ENCODE data around the gene CELA1. TPM values are rescaled to one million over a fixed set of nuclear protein-coding genes. Genes with fewer than 3 reads are reported as not detected.
A peak's percentile ranks its signal among the peaks of the same experiment; 100 is the strongest.

The CELA1 gene
- total RNA-seq: not detected
- polyA plus RNA-seq: not detected
- long read RNA-seq, donor 1: 0 reads
- long read RNA-seq, donor 2: 0 reads

DNA sequence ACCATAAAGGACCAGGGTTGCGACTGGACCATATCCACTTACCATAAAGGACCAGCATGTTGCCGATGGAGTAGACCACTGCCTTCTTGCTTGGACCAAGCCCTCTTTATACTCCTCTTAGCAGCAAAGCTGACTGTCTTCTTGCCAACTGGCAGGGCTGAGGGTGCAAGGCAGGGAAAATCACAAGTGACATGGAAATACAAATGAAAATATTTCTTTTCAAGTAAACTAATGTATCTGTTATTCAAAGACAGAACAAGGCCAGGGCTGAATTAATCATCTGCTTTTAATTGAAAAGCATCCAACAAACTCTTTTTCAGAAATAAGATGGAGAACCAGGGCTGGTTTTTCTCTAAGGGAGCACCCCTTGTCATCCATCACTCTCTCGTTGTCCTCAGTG is at the start of gene CELA1:
Gene CELA1, minus strand, starts transcription at position 99 of the 400 bp plus-strand sequence. Its CDS starts 41 bp downstream, at position 58.
- H3K4me3 ChIP-seq: no peak within 1 kb of the TSS
- intact Hi-C loops (cut with DNase I): loop anchor here in 1 of 2 donors (10.0 kb wide), 1 partner anchor 582 kb away; the partner anchor contains the start of gene ATF1
- H3K27ac ChIP-seq: no peak within 1 kb of the TSS
- WGBS, 3 donors: 82 to 91% (median 83%) methylated on average over 3 of the region's 3 CpGs
- DNase-seq (no peak), ATAC-seq (no peak)
- TF ChIP-seq, protein P1, sequence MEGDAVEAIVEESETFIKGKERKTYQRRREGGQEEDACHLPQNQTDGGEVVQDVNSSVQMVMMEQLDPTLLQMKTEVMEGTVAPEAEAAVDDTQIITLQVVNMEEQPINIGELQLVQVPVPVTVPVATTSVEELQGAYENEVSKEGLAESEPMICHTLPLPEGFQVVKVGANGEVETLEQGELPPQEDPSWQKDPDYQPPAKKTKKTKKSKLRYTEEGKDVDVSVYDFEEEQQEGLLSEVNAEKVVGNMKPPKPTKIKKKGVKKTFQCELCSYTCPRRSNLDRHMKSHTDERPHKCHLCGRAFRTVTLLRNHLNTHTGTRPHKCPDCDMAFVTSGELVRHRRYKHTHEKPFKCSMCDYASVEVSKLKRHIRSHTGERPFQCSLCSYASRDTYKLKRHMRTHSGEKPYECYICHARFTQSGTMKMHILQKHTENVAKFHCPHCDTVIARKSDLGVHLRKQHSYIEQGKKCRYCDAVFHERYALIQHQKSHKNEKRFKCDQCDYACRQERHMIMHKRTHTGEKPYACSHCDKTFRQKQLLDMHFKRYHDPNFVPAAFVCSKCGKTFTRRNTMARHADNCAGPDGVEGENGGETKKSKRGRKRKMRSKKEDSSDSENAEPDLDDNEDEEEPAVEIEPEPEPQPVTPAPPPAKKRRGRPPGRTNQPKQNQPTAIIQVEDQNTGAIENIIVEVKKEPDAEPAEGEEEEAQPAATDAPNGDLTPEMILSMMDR (IDR thresholded peaks at IDR 0.05): no peak
- no peaks in the 10 kb centered on the region for H3K4me1 ChIP-seq
- no peaks in the 10 kb centered on the region for H3K27me3 ChIP-seq (ENCODE audit: insufficient read depth in 3 of 3, low read length in 2 of 3)
- H3K9me3 ChIP-seq: no peaks in the 10 kb centered on the region
- H3K36me3 ChIP-seq (ENCODE audit: insufficient read depth in 1 of 2, low read depth in 1 of 2): no peaks in the 10 kb centered on the region

DNA sequence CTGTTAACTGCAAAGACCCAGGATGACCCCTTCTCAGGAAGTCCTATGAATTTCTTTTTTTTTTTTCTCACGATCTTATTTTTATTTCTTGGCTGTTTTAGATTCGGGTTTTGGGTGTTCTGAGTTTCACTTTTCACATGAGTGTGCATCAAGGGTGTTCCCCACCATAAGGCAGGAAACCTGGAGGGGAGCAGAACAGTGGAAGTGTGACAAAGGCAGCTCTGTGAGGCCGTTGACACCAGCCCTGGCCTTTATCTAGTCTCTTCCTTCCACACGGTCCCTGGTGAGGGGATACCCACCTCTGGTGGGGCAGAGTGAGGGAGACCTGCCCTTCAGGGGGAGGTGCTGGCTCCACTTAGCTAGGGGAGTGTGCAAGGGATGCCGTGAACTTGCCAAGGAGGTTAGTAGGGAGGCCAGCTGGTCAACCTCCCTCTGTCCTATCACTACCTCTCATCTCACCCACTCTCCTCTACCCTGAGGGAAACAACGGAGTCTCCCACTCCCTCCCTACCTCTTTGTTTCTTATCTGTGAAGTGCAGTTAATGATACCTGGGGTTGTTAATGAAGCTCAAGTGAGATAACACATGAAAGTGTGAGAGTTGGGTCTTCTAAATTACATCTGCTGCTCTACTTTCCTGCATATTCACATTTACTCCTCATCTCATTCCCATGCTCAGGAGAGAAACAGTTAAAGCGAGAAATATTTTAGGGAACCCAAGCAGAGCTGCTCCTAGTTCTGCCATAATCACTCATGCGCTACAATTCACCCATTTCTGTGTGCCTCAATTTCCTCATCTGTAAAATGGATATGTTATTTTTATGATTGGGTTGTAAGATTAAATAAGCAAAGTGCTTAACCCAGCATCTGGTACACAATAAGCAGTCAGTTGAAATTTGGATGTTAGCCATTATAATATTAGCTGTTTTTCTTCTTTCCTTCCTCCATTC is 49.1 kb upstream of the CELA1 start:
- WGBS, 3 donors: 48 to 57% (median 53%) methylated on average over 8 of the region's 8 CpGs
- ATAC-seq: no peak
- intact Hi-C loops (cut with DNase I): no loop called here

DNA sequence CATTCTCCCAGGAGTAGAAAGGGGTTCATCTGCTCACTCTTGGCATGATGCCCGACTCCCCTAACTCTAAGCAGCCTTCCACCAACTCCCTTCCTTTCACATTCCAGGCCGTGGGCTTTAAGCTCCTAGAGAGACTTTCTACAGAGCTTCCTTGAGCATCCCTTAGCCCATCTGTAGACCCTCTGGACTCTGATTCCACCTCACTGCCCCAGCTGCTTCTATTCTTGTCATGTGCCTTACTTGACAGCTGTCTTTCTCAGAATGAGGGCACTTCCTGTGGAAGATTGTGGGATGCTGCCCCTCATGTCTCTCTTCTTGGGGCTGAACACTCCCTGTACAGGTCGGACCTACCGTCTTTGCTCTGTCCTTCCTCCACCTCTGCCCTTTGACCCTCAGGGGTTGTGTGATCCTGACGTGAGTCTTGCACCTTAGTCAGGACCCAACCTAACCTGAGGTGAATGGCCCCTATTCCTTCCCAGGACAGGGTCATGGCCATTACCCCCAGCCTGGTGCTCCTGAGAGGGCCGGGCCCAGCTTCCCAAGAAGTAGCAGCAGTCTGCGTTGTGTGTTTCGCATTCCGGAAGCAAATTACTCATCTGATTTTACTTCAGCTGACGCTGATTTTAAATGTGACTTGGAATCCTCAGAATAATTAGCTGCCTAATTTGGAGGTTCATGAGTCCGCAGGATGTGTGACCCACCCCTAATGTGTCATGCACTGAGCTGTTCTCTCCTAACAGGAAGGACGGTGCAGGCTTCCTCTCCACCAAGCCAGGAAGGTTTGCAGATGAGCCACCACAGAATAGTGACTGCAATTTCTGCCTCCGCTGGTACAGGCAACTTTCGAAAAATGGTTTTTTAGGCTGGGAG is 47.4 kb upstream of the CELA1 start:
- H3K9me3 ChIP-seq: no peaks in the 10 kb centered on the region
- ATAC-seq (peak in 2 of 4 donors; percentile 41 to 55), DNase-seq (no peak)
- H3K4me3 ChIP-seq: no peak overlapping the region
- no peaks in the 10 kb centered on the region for H3K36me3 ChIP-seq (ENCODE audit: insufficient read depth in 1 of 2, low read depth in 1 of 2)
- intact Hi-C loops (cut with DNase I): no loop called here
- whole genome bisulfite sequencing, 3 donors: 74 to 79% (median 75%) methylated on average over 14 of the region's 14 CpGs
- H3K27ac ChIP-seq: peak overlapping the region; percentile 23
- H3K27me3 ChIP-seq (ENCODE audit: insufficient read depth in 3 of 3, low read length in 2 of 3): peaks cover 0 to 48% (median 15%) of the 10 kb centered on the region in 3 donors
- peaks cover 3% of the 10 kb centered on the region for H3K4me1 ChIP-seq
- TF ChIP-seq, protein P1 (IDR thresholded peaks at IDR 0.05): no peak

More for the DNA sequence above, 49.1 kb upstream of the CELA1 start:
- H3K4me3 ChIP-seq: no peak overlapping the region
- H3K9me3 ChIP-seq: no peaks in the 10 kb centered on the region
- peaks cover 3% of the 10 kb centered on the region for H3K4me1 ChIP-seq
- DNase-seq: no peak
- H3K36me3 ChIP-seq (ENCODE audit: insufficient read depth in 1 of 2, low read depth in 1 of 2): no peaks in the 10 kb centered on the region
- H3K27ac ChIP-seq: no peak overlapping the region
- peaks cover 0 to 44% (median 15%) of the 10 kb centered on the region in 3 donors for H3K27me3 ChIP-seq (ENCODE audit: insufficient read depth in 3 of 3, low read length in 2 of 3)
- TF ChIP-seq, protein P1 (IDR thresholded peaks at IDR 0.05): no peak

DNA sequence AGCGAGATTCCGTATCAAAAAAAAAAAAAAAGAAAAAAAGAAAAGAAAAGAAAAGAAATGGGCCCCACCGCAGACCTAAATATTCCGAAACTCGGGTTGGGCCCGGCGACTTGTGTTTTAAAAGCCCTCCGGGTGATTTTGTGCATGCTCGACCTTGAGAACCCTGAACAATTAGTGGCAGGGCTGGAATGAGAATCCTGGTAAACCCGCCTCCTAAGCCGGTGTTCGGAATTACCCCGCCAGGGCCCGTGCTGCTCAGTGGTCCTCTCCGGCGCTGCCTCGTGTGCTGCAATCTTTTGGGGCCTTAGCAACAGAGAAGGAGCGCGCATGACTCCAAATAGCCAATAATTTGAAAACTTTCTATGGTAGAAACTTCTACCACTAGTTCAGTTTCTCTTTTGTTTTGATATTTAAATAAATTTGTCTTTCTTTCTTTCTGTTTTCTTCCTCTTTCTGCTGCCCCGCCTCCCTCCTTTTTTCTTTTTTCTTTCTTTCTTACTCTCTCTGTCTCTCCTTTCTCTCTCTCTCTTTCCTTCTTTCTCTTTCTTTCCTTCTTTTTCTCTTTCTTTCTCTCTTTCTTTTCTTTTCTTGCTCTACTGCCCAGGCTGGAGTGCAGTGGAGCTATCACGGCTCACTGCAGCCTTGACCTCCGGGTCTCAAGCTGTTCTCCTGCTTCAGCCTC is 46.2 kb upstream of the CELA1 start:
- Histone ChIP-seq H3K27ac (no peak overlapping the region), H3K9me3 (no peaks in the 10 kb centered on the region), H3K36me3 (ENCODE audit: insufficient read depth in 1 of 2, low read depth in 1 of 2) (no peaks in the 10 kb centered on the region), H3K4me1 (peaks cover 3% of the 10 kb centered on the region), H3K4me3 (peak overlapping the region; percentile 73), H3K27me3 (ENCODE audit: insufficient read depth in 3 of 3, low read length in 2 of 3) (peaks cover 0 to 37% (median 15%) of the 10 kb centered on the region in 3 donors)
- WGBS, 3 donors: 60 to 67% (median 66%) methylated on average over 21 to 22 of the region's 22 CpGs
- DNase-seq: no peak
- intact Hi-C loops (cut with DNase I): no loop called here
- TF ChIP-seq, protein P1 (IDR thresholded peaks at IDR 0.05): no peak
- ATAC-seq: peak in 1 of 4 donors; percentile 39
